Measurements from ENCODE around the gene FAM181B. TPM values are rescaled to one million over a fixed set of nuclear protein-coding genes. Genes with fewer than 3 reads are reported as not detected.

Gene FAM181B
- total RNA-seq, 1 experiment from 2014 or later, result 0.21 TPM

GRCh38 chr11:82756765-82757639 lies 23.3 kb upstream of the FAM181B start:
- H3K27me3 ChIP-seq (replicated peaks), result no peaks in the 10 kb centered on the region
- DNase-seq (ENCODE audit: low read depth in 1 of 2, low spot score in 2 of 2), result no peak
- no peaks in the 10 kb centered on the region for H3K9me3 ChIP-seq (replicated peaks)
- H3K36me3 ChIP-seq, result no peaks in the 10 kb centered on the region
- H3K27ac ChIP-seq, result no peak overlapping the region
- no peak overlapping the region for H3K4me3 ChIP-seq
- H3K4me1 ChIP-seq (replicated peaks), result no peaks in the 10 kb centered on the region

- no peak for DNase-seq (ENCODE audit: low read depth in 1 of 2, low spot score in 2 of 2)
- Histone ChIP-seq H3K36me3 (no peaks in the 10 kb centered on the region), H3K4me3 (no peak overlapping the region), H3K27me3 (replicated peaks) (no peaks in the 10 kb centered on the region), H3K9me3 (replicated peaks) (no peaks in the 10 kb centered on the region), H3K4me1 (replicated peaks) (no peaks in the 10 kb centered on the region), H3K27ac (no peak overlapping the region)
Observed at GRCh38 chr11:82754410-82754809, 20.7 kb upstream of the FAM181B start.

- Histone ChIP-seq H3K4me1 (replicated peaks) (no peaks in the 10 kb centered on the region), H3K27ac (no peak overlapping the region), H3K36me3 (no peaks in the 10 kb centered on the region), H3K4me3 (no peak overlapping the region), H3K9me3 (replicated peaks) (no peaks in the 10 kb centered on the region), H3K27me3 (replicated peaks) (no peaks in the 10 kb centered on the region)
- DNase-seq (ENCODE audit: low read depth in 1 of 2, low spot score in 2 of 2), result no peak
Observed at GRCh38 chr11:82753921-82754320, 20.3 kb upstream of the FAM181B start.

- Histone ChIP-seq H3K27ac (no peak overlapping the region), H3K4me1 (replicated peaks) (no peaks in the 10 kb centered on the region), H3K27me3 (replicated peaks) (no peaks in the 10 kb centered on the region), H3K4me3 (no peak overlapping the region), H3K9me3 (replicated peaks) (no peaks in the 10 kb centered on the region), H3K36me3 (no peaks in the 10 kb centered on the region)
- DNase-seq (ENCODE audit: low read depth in 1 of 2, low spot score in 2 of 2), result no peak
Observed at GRCh38 chr11:82752801-82753200, 19.1 kb upstream of the FAM181B start.

GRCh38 chr11:82750643-82751139 lies 17.0 kb upstream of the FAM181B start:
- no peaks in the 10 kb centered on the region for H3K9me3 ChIP-seq (replicated peaks)
- no peaks in the 10 kb centered on the region for H3K4me1 ChIP-seq (replicated peaks)
- no peak overlapping the region for H3K4me3 ChIP-seq
- no peaks in the 10 kb centered on the region for H3K36me3 ChIP-seq
- no peaks in the 10 kb centered on the region for H3K27me3 ChIP-seq (replicated peaks)
- no peak overlapping the region for H3K27ac ChIP-seq
- DNase-seq (ENCODE audit: low read depth in 1 of 2, low spot score in 2 of 2), result no peak

- Histone ChIP-seq H3K27ac (no peak overlapping the region), H3K27me3 (replicated peaks) (no peaks in the 10 kb centered on the region), H3K4me3 (no peak overlapping the region), H3K9me3 (replicated peaks) (no peaks in the 10 kb centered on the region), H3K4me1 (replicated peaks) (no peaks in the 10 kb centered on the region), H3K36me3 (no peaks in the 10 kb centered on the region)
- DNase-seq (ENCODE audit: low read depth in 1 of 2, low spot score in 2 of 2), result no peak
Observed at GRCh38 chr11:82747471-82747870, 13.8 kb upstream of the FAM181B start.

- Histone ChIP-seq H3K4me1 (replicated peaks) (no peaks in the 10 kb centered on the region), H3K36me3 (no peaks in the 10 kb centered on the region), H3K27ac (no peak overlapping the region), H3K4me3 (no peak overlapping the region), H3K9me3 (replicated peaks) (no peaks in the 10 kb centered on the region), H3K27me3 (replicated peaks) (peaks cover 5% of the 10 kb centered on the region; the same call in 1 of the 2 replicates)
- DNase-seq (ENCODE audit: low read depth in 1 of 2, low spot score in 2 of 2), result no peak
Observed at GRCh38 chr11:82738091-82738490, 4.4 kb upstream of the FAM181B start.

- H3K27ac ChIP-seq, result no peak overlapping the region
- H3K27me3 ChIP-seq (replicated peaks), result peaks cover 12% of the 10 kb centered on the region; the same call in 1 of the 2 replicates
- peak overlapping the region; percentile 41; the same call in 1 of the 2 replicates for H3K4me3 ChIP-seq
- H3K4me1 ChIP-seq (replicated peaks), result no peaks in the 10 kb centered on the region
- no peak for DNase-seq (ENCODE audit: low read depth in 1 of 2, low spot score in 2 of 2)
- H3K9me3 ChIP-seq (replicated peaks), result no peaks in the 10 kb centered on the region
- no peaks in the 10 kb centered on the region for H3K36me3 ChIP-seq
Observed at GRCh38 chr11:82734120-82734479, 436 bp upstream of the FAM181B start.

GRCh38 chr11:82732734-82733443 lies 775 bp downstream of the FAM181B start:
- no peak for DNase-seq (ENCODE audit: low read depth in 1 of 2, low spot score in 2 of 2)
- Histone ChIP-seq H3K27ac (no peak overlapping the region), H3K36me3 (no peaks in the 10 kb centered on the region), H3K4me1 (replicated peaks) (no peaks in the 10 kb centered on the region), H3K4me3 (peak overlapping the region; percentile 41), H3K9me3 (replicated peaks) (no peaks in the 10 kb centered on the region), H3K27me3 (replicated peaks) (peaks cover 12% of the 10 kb centered on the region; the same call in 1 of the 2 replicates)

- no peaks in the 10 kb centered on the region for H3K4me1 ChIP-seq (replicated peaks)
- peaks cover 12% of the 10 kb centered on the region; the same call in 1 of the 2 replicates for H3K27me3 ChIP-seq (replicated peaks)
- H3K9me3 ChIP-seq (replicated peaks), result no peaks in the 10 kb centered on the region
- no peaks in the 10 kb centered on the region for H3K36me3 ChIP-seq
- no peak overlapping the region for H3K27ac ChIP-seq
- H3K4me3 ChIP-seq, result no peak overlapping the region
- DNase-seq (ENCODE audit: low read depth in 1 of 2, low spot score in 2 of 2), result no peak
Observed at GRCh38 chr11:82732348-82732733, 1.3 kb downstream of the FAM181B start.

GRCh38 chr11:82731691-82732277 lies 1.9 kb downstream of the FAM181B start:
- H3K4me1 ChIP-seq (replicated peaks), result no peaks in the 10 kb centered on the region
- DNase-seq (ENCODE audit: low read depth in 1 of 2, low spot score in 2 of 2), result no peak
- H3K4me3 ChIP-seq, result no peak overlapping the region
- no peaks in the 10 kb centered on the region for H3K36me3 ChIP-seq
- peaks cover 12% of the 10 kb centered on the region; the same call in 1 of the 2 replicates for H3K27me3 ChIP-seq (replicated peaks)
- H3K27ac ChIP-seq, result no peak overlapping the region
- H3K9me3 ChIP-seq (replicated peaks), result no peaks in the 10 kb centered on the region

- DNase-seq (ENCODE audit: low read depth in 1 of 2, low spot score in 2 of 2), result no peak
- Histone ChIP-seq H3K4me3 (no peak overlapping the region), H3K4me1 (replicated peaks) (no peaks in the 10 kb centered on the region), H3K27me3 (replicated peaks) (peaks cover 12% of the 10 kb centered on the region; the same call in 1 of the 2 replicates), H3K36me3 (no peaks in the 10 kb centered on the region), H3K9me3 (replicated peaks) (no peaks in the 10 kb centered on the region), H3K27ac (no peak overlapping the region)
Observed at GRCh38 chr11:82730754-82731153, 2.9 kb downstream of the FAM181B start.

- Histone ChIP-seq H3K36me3 (no peaks in the 10 kb centered on the region), H3K27me3 (replicated peaks) (peaks cover 12% of the 10 kb centered on the region; the same call in 1 of the 2 replicates)
Observed at GRCh38 chr11:82730286-82730685, 3.4 kb downstream of the FAM181B start.

GRCh38 chr11:82724026-82724425 lies 9.6 kb downstream of the FAM181B start:
- Histone ChIP-seq H3K4me1 (replicated peaks) (peaks cover 6% of the 10 kb centered on the region), H3K36me3 (no peaks in the 10 kb centered on the region), H3K27ac (no peak overlapping the region), H3K27me3 (replicated peaks) (no peaks in the 10 kb centered on the region), H3K9me3 (replicated peaks) (no peaks in the 10 kb centered on the region), H3K4me3 (no peak overlapping the region)
- DNase-seq (ENCODE audit: low read depth in 1 of 2, low spot score in 2 of 2), result no peak

More at GRCh38 chr11:82730286-82730685, 3.4 kb downstream of the FAM181B start:
- Histone ChIP-seq H3K4me1 (replicated peaks) (no peaks in the 10 kb centered on the region), H3K27ac (no peak overlapping the region), H3K9me3 (replicated peaks) (no peaks in the 10 kb centered on the region), H3K4me3 (no peak overlapping the region)
- no peak for DNase-seq (ENCODE audit: low read depth in 1 of 2, low spot score in 2 of 2)
